K562 (cell line): ENCODE data around the gene SPATA6. TPM values are rescaled to one million over a fixed set of nuclear protein-coding genes. Genes with fewer than 3 reads are reported as not detected.

ENCODE experiments used
- ATAC-seq: fragments of 200-7000 bp; cut with Tn5 transposase; 3 replicates; pipeline ENCODE4 v1.9.1; 2020; ENCODE audit warnings: moderate library complexity
- BruUV-seq: library from RNA; stranded (reverse); fragments of 400-500 nt; replicated peaks from 2 replicates; lab custom pipeline; 2021; lab: Mats Ljungman, UMichigan
- CTCF ChIA-PET: fragments of 300-600 bp; formaldehyde crosslinking; extraction: SDS; loops from one replicate; lab custom pipeline; 2021; ENCODE audit warnings: low intra/inter-chr PET ratio; lab: Yijun Ruan, JAX
- POLR2A ChIA-PET: fragments of 300-600, 350-650 bp; sonication (Branson Sonifier 250); formaldehyde crosslinking; extraction: SDS; loops from one replicate; lab custom pipeline; 2021; ENCODE audit warnings: antibody characterized with exemption, inconsistent platforms; lab: Yijun Ruan, JAX
- DNase-seq, 4 experiments: peaks; one replicate each; pipeline versions ENCODE4 v3.0.0 to v3.0.0-alpha.2; 2011 to 2018; ENCODE audit warnings: low spot score in 3 of 4, mixed read lengths in 3 of 4; ENCODE audit errors: extremely low read depth in 1 of 4
- FAIRE-seq: peaks from 2 replicates; lab custom pipeline; 2011; peaks lifted over from hg19 to GRCh38; lab: Jason Lieb, UNC
- H2AFZ ChIP-seq: 2 replicates; pipeline ENCODE4 v1.6.0; 2011; ENCODE audit warnings: low read depth, low read length, control low read depth, inconsistent platforms
- H3K27ac ChIP-seq: fragments of 200-600 bp; 3 replicates; pipeline ENCODE4 v1.8.0; 2011; ENCODE audit warnings: low read depth, mild to moderate bottlenecking, control low read depth, inconsistent platforms, low read length, moderate library complexity, mixed read lengths; ENCODE audit errors: extremely low read depth
- H3K27me3 ChIP-seq, 2 experiments: fragments of 300-600 bp in 1 of 2; 2 replicates in 1 of 2; 3 replicates in 1 of 2; pipeline versions ENCODE4 v1.6.0 to v1.8.0; 2011; ENCODE audit warnings: inconsistent platforms in 2 of 2, low read length in 2 of 2, mild to moderate bottlenecking in 1 of 2, mixed read lengths in 1 of 2, moderate library complexity in 1 of 2; ENCODE audit not compliant: control insufficient read depth in 2 of 2, insufficient read depth in 2 of 2
- H3K36me3 ChIP-seq: fragments of 300-600 bp; 3 replicates; pipeline ENCODE4 v1.8.0; 2011; ENCODE audit warnings: mild to moderate bottlenecking, low read length, inconsistent platforms; ENCODE audit not compliant: control insufficient read depth, insufficient read depth
- H3K4me1 ChIP-seq, 2 experiments: fragments of 200-600 bp in 1 of 2; replicated peaks in 1 of 2; 2 replicates in 1 of 2; 3 replicates in 1 of 2; pipeline versions ENCODE4 v1.5.1 to v1.8.0; 2011; ENCODE audit warnings: inconsistent platforms in 2 of 2, low read length in 2 of 2, mild to moderate bottlenecking in 1 of 2, mixed read lengths in 1 of 2, moderate library complexity in 1 of 2; ENCODE audit not compliant: control insufficient read depth in 2 of 2, insufficient read depth in 2 of 2
- H3K4me2 ChIP-seq: 2 replicates; pipeline ENCODE4 v1.6.1; 2011; ENCODE audit warnings: low read length, control low read depth, inconsistent platforms, mixed read lengths; ENCODE audit not compliant: insufficient read depth
- H3K4me3 ChIP-seq: fragments of 200-600 bp; sonication (generic), shearing (Covaris generic); 2 replicates; pipeline ENCODE4 v1.5.1; 2016; ENCODE audit warnings: control low read depth, inconsistent platforms
- H3K79me2 ChIP-seq: fragments of 200-600 bp; 3 replicates; pipeline ENCODE4 v1.8.0; 2011; ENCODE audit warnings: low read length, inconsistent platforms; ENCODE audit not compliant: control insufficient read depth, insufficient read depth
- H3K9ac ChIP-seq, 2 experiments: 2 replicates each; pipeline versions ENCODE4 v1.6.0 to v1.6.1; 2011; ENCODE audit warnings: low read depth in 2 of 2, low read length in 2 of 2, control low read depth in 1 of 2, inconsistent platforms in 1 of 2, mild to moderate bottlenecking in 1 of 2, mixed read lengths in 1 of 2; ENCODE audit not compliant: insufficient read depth in 1 of 2
- H3K9me1 ChIP-seq: one replicate; pipeline ENCODE4 v1.6.0; 2011; ENCODE audit warnings: inconsistent platforms, mild to moderate bottlenecking, low read length, moderate library complexity; ENCODE audit not compliant: control insufficient read depth, insufficient read depth
- H3K9me3 ChIP-seq: replicated peaks from 2 replicates; pipeline ENCODE4 v1.5.1; 2011; ENCODE audit warnings: low read depth, low read length, inconsistent platforms; ENCODE audit not compliant: control insufficient read depth, insufficient read depth
- H4K20me1 ChIP-seq: replicated peaks from 2 replicates; pipeline ENCODE4 v1.6.1; 2011; ENCODE audit warnings: low read length, inconsistent platforms, mixed read lengths; ENCODE audit not compliant: control insufficient read depth, insufficient read depth
- ARID2 ChIP-seq: fragments of 450-650 bp; IDR thresholded peaks from 2 replicates; pipeline ENCODE4 v1.6.1; 2017; ENCODE audit warnings: antibody characterized with exemption, mild to moderate bottlenecking
- BRD4 ChIP-seq: fragments of 200-600 bp; sonication (generic); IDR thresholded peaks from 2 replicates; pipeline ENCODE4 v1.6.1; 2017; ENCODE audit warnings: inconsistent platforms
- CHD2 ChIP-seq: IDR thresholded peaks from 2 replicates; pipeline ENCODE4 v1.6.1; 2011; ENCODE audit warnings: low read depth, low read length
- CREB5 ChIP-seq: fragments of 250-450 bp; sonication (Bioruptor Pico); IDR thresholded peaks from 2 replicates; pipeline ENCODE4 v1.5.0; 2020; ENCODE audit warnings: mild to moderate bottlenecking
- E4F1 ChIP-seq: fragments of 250-450 bp; sonication (Bioruptor Pico); IDR thresholded peaks from 2 replicates; pipeline ENCODE4 v1.5.0; 2021; ENCODE audit warnings: mild to moderate bottlenecking, borderline replicate concordance
- HDAC6 ChIP-seq: IDR thresholded peaks from 2 replicates; pipeline ENCODE4 v1.6.1; 2012; ENCODE audit warnings: low read depth, mild to moderate bottlenecking, control low read depth, inconsistent platforms, low read length, moderate library complexity
- KLF10 ChIP-seq: fragments of 250-450 bp; sonication (Bioruptor Pico); IDR thresholded peaks from 2 replicates; pipeline ENCODE4 v1.6.1; 2021; ENCODE audit warnings: matching md5 sums
- MBD2 ChIP-seq: sonication (generic); IDR thresholded peaks from 2 replicates; pipeline ENCODE4 v1.6.1; 2016; ENCODE audit warnings: low read depth, borderline replicate concordance
- NR2C1 ChIP-seq, 2 experiments: fragments of 450-650 bp; IDR thresholded peaks; 2 replicates each; pipeline ENCODE4 v1.6.1; 2017; ENCODE audit warnings: mild to moderate bottlenecking in 2 of 2, antibody characterized with exemption in 1 of 2, inconsistent platforms in 1 of 2, missing compliant biosample characterization in 1 of 2, missing genetic modification characterization in 1 of 2
- OTX1 ChIP-seq: fragments of 450-650 bp; formaldehyde crosslinking; IDR thresholded peaks from 2 replicates; pipeline ENCODE4 v1.4.0; 2022; ENCODE audit warnings: mild to moderate bottlenecking
- RBM39 ChIP-seq: fragments of 200-400 bp; formaldehyde crosslinking; optimal IDR thresholded peaks from 2 replicates; pipeline ENCODE3; 2018; ENCODE audit warnings: low read depth, low read length
- SIRT6 ChIP-seq: IDR thresholded peaks from one replicate; pipeline ENCODE4 v1.6.1; 2012; ENCODE audit warnings: low read depth, mild to moderate bottlenecking, control low read depth, inconsistent platforms, low read length, moderate library complexity
- ZNF324 ChIP-seq: fragments of 250-450 bp; sonication (Bioruptor Pico); IDR thresholded peaks from 2 replicates; pipeline ENCODE4 v1.4.0; 2020; ENCODE audit warnings: mild to moderate bottlenecking
- ZNF551 ChIP-seq: fragments of 250-450 bp; sonication (Bioruptor Pico); IDR thresholded peaks from 2 replicates; pipeline ENCODE4 v1.5.0; 2021; ENCODE audit warnings: mild to moderate bottlenecking, moderate library complexity
- WGBS: fragments of 100-300 bp; shearing (Covaris generic); methylation state at CpG from one replicate; pipeline ENCODE4 v1.1.6; 2016; ENCODE audit warnings: low coverage, mixed read lengths; ENCODE audit not compliant: insufficient coverage; ENCODE audit errors: missing lambda C conversion rate; 5-methylcytosine and 5-hydroxymethylcytosine counted together
- in situ Hi-C: fragments of 300-500 bp; cut with MboI; formaldehyde crosslinking; loops from 4 replicates; pipeline ENCODE4 v1.15.0; 2018; ENCODE audit warnings: inconsistent platforms, mixed read lengths
- intact Hi-C: fragments of 100-400 bp; cut with micrococcal nuclease; formaldehyde crosslinking; loops from 2 replicates; pipeline ENCODE4 v1.14.2; 2022
- polyA plus RNA-seq, 8 experiments: library from polyadenylated mRNA; depleted of rRNA in 4 of 8; stranded (reverse) in 5 of 8; unstranded in 3 of 8; fragments of >200 nt; fragmentation: Nextera tagmentation in 2 of 8; fragmentation: Illumina TruSeq in 1 of 8; extraction: Ambion mirVana in 2 of 8; extraction: Trizol in 1 of 8; gene quantifications; 2 replicates each; pipeline versions ENCODE4 v1.2.1 to v1.2.3, GENCODE V29; 2011 to 2014; ENCODE audit warnings: inconsistent platforms in 1 of 8, missing spikeins in 1 of 8
- total RNA-seq, 7 experiments: library from RNA; depleted of rRNA in 6 of 7; stranded (reverse); fragments of >200 nt in 6 of 7; fragmentation: Illumina TruSeq in 2 of 7; extraction: Trizol in 2 of 7; gene quantifications; 2 replicates each; pipeline versions ENCODE4 v1.2.1 to v1.2.3, GENCODE V29; 2011 to 2021; ENCODE audit warnings: low replicate concordance in 1 of 7
- TF ChIP-seq, protein P1 (sequence below), 2 experiments: fragments of 450-650 bp; IDR thresholded peaks; 2 replicates each; pipeline ENCODE4 v1.6.1; 2016

The SPATA6 gene
- total and polyA plus RNA-seq, 9 of the 15 experiments (the other 6 are each of a cell fraction or from before 2014, with no cell fraction given), result 0.01 to 0.91 (median 0.18) TPM

GRCh38 chr1:48414264-48414663 lies 57.7 kb downstream of the SPATA6 start:
- Histone ChIP-seq H3K9me1 (no peaks in the 10 kb centered on the region), H2AFZ (no peak overlapping the region), H4K20me1 (no peaks in the 10 kb centered on the region), H3K27ac (no peak overlapping the region), H3K79me2 (no peaks in the 10 kb centered on the region), H3K9me3 (peaks cover 4% of the 10 kb centered on the region; the same call in 1 of the 2 replicates), H3K4me1 (no peaks in the 10 kb centered on the region), H3K9ac (no peak overlapping the region), H3K4me3 (no peak overlapping the region), H3K36me3 (no peaks in the 10 kb centered on the region), H3K27me3 (no peaks in the 10 kb centered on the region), H3K4me2 (no peak overlapping the region)
- TF ChIP-seq KLF10 (CRISPR knock-in tag), result no peak
- no peak for TF ChIP-seq CHD2
- TF ChIP-seq, protein P1, sequence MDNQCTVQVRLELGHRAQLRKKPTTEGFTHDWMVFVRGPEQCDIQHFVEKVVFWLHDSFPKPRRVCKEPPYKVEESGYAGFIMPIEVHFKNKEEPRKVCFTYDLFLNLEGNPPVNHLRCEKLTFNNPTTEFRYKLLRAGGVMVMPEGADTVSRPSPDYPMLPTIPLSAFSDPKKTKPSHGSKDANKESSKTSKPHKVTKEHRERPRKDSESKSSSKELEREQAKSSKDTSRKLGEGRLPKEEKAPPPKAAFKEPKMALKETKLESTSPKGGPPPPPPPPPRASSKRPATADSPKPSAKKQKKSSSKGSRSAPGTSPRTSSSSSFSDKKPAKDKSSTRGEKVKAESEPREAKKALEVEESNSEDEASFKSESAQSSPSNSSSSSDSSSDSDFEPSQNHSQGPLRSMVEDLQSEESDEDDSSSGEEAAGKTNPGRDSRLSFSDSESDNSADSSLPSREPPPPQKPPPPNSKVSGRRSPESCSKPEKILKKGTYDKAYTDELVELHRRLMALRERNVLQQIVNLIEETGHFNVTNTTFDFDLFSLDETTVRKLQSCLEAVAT (IDR thresholded peaks at IDR 0.05), result no peak
- no peak for TF ChIP-seq E4F1 (CRISPR knock-in tag)
- no peak for TF ChIP-seq NR2C1 (IDR thresholded peaks at IDR 0.05)
- no peak for TF ChIP-seq NR2C1 (tag; IDR thresholded peaks at IDR 0.05)
- TF ChIP-seq RBM39, result no peak
- no peak for TF ChIP-seq ZNF324 (CRISPR knock-in tag)
- TF ChIP-seq HDAC6, result no peak
- TF ChIP-seq ARID2, result no peak
- no peak for TF ChIP-seq ZNF551 (CRISPR knock-in tag)
- no peak for TF ChIP-seq BRD4
- no peak for TF ChIP-seq SIRT6
- TF ChIP-seq MBD2, result no peak
- no peak for TF ChIP-seq OTX1 (CRISPR knock-in tag)
- TF ChIP-seq CREB5 (CRISPR knock-in tag), result no peak
- intact Hi-C loops, result no loop called here
- DNase-seq, result no peak
- FAIRE-seq, result no peak
- in situ Hi-C loops, result no loop called here
- ChIA-PET CTCF (no interaction called here), POLR2A (no interaction called here)
- no peak for ATAC-seq
- no TSS peak for BruUV-seq
- WGBS, result 0% methylated on average over 2 of the region's 2 CpGs
